Right atrium auricular region (tissue), 2 donors: ENCODE results near the gene TRIP10. TPM values are rescaled to one million over a fixed set of nuclear protein-coding genes. Genes with fewer than 3 reads are reported as not detected.

Experiments used
- DNase-seq: peaks from one replicate; pipeline ENCODE4 v3.0.0-alpha.2; 2019; ENCODE audit warnings: low spot score
- H3K27ac ChIP-seq, 2 donors: fragments of 200-600 bp; sonication (generic); 1 replicate in 1 of 2; 2 replicates in 1 of 2; pipeline ENCODE4 v1.5.1; 2016 to 2019
- H3K27me3 ChIP-seq, 2 donors: fragments of 200-600 bp; sonication (generic); one replicate each; pipeline versions ENCODE4 v1.5.1 to v1.6.0; 2017 to 2019
- H3K36me3 ChIP-seq: fragments of 200-600 bp; sonication (generic); one replicate; pipeline ENCODE4 v1.5.1; 2016
- H3K4me1 ChIP-seq, 2 donors: fragments of 200-600 bp; sonication (generic); one replicate each; pipeline versions ENCODE4 v1.5.1 to v1.6.0; 2017 to 2019
- H3K4me3 ChIP-seq, 2 donors: fragments of 200-600 bp; sonication (generic); 1 replicate in 1 of 2; 2 replicates in 1 of 2; pipeline ENCODE4 v1.5.1; 2017 to 2019; ENCODE audit warnings: mild to moderate bottlenecking in 1 of 2, moderate library complexity in 1 of 2
- H3K9me3 ChIP-seq, 2 donors: fragments of 200-600 bp; sonication (generic); one replicate each; pipeline ENCODE4 v1.5.1; 2019
- CTCF ChIP-seq, 2 donors: fragments of 200-600 bp; sonication (generic); IDR thresholded peaks; one replicate each; pipeline ENCODE4 v1.5.1; 2019; ENCODE audit warnings: antibody characterized with exemption in 2 of 2
- total RNA-seq, 2 donors: library from RNA; depleted of rRNA; stranded (reverse); fragments of >200 nt; gene quantifications; one replicate each; pipeline ENCODE4 v1.1.0, GENCODE V29; 2016

Gene TRIP10
- total RNA-seq, 2 donors from 2014 or later, result 39.6 to 65.3 TPM

- TF ChIP-seq CTCF (IDR thresholded peaks at IDR 0.05), result no peak
- Histone ChIP-seq H3K27me3 (no peaks in the 10 kb centered on the region), H3K4me1 (no peaks in the 10 kb centered on the region), H3K36me3 (peaks cover 17% of the 10 kb centered on the region), H3K27ac (no peak overlapping the region), H3K4me3 (no peak overlapping the region), H3K9me3 (no peaks in the 10 kb centered on the region)
- no peak for DNase-seq
Observed at GRCh38 chr19:6730153-6730804, 9.2 kb upstream of the TRIP10 start.

GRCh38 chr19:6730941-6731670, 8.4 kb upstream of the TRIP10 start:
- Histone ChIP-seq H3K4me3 (no peak overlapping the region), H3K27ac (no peak overlapping the region), H3K27me3 (no peaks in the 10 kb centered on the region), H3K9me3 (no peaks in the 10 kb centered on the region), H3K4me1 (peaks cover 0 to 8% of the 10 kb centered on the region in 2 donors), H3K36me3 (peaks cover 17% of the 10 kb centered on the region)
- DNase-seq, result no peak
- no peak for TF ChIP-seq CTCF (IDR thresholded peaks at IDR 0.05)

GRCh38 chr19:6731822-6732221, 7.7 kb upstream of the TRIP10 start:
- DNase-seq, result no peak
- Histone ChIP-seq H3K4me1 (peaks cover 0 to 14% of the 10 kb centered on the region in 2 donors), H3K4me3 (no peak overlapping the region), H3K27ac (no peak overlapping the region), H3K9me3 (no peaks in the 10 kb centered on the region), H3K36me3 (peaks cover 17% of the 10 kb centered on the region), H3K27me3 (no peaks in the 10 kb centered on the region)
- TF ChIP-seq CTCF (IDR thresholded peaks at IDR 0.05), result no peak

- DNase-seq, result no peak
- Histone ChIP-seq H3K36me3 (peaks cover 17% of the 10 kb centered on the region), H3K4me3 (no peak overlapping the region), H3K9me3 (no peaks in the 10 kb centered on the region), H3K4me1 (peaks cover 0 to 15% of the 10 kb centered on the region in 2 donors), H3K27ac (no peak overlapping the region), H3K27me3 (no peaks in the 10 kb centered on the region)
- TF ChIP-seq CTCF (IDR thresholded peaks at IDR 0.05), result no peak
Observed at GRCh38 chr19:6732803-6733337, 6.6 kb upstream of the TRIP10 start.

GRCh38 chr19:6733338-6734095, 6.0 kb upstream of the TRIP10 start:
- Histone ChIP-seq H3K27ac (no peak overlapping the region), H3K9me3 (no peaks in the 10 kb centered on the region), H3K36me3 (peaks cover 17% of the 10 kb centered on the region), H3K27me3 (no peaks in the 10 kb centered on the region), H3K4me1 (peaks cover 0 to 22% of the 10 kb centered on the region in 2 donors), H3K4me3 (no peak overlapping the region)
- no peak for DNase-seq
- TF ChIP-seq CTCF (IDR thresholded peaks at IDR 0.05), result peak in 1 of 2 donors; percentile 24
